Activated CD8-positive, alpha-beta memory T cell treated with anti-CD3 and anti-CD28 coated beads, Interleukin-2, amount 50 U/mL, for 24 hours (primary cell): ENCODE measurements around the gene CCL14.
"Not testable (repeated sequence)": the region's sequence is repeated elsewhere in the genome, so short reads cannot be mapped to it uniquely, and the experiment has no call there.

Source experiments
- DNase-seq: peaks from one replicate; pipeline ENCODE4 v3.0.0-alpha.2; 2020; ENCODE audit errors: extremely low read depth

The CCL14 gene

DNA sequence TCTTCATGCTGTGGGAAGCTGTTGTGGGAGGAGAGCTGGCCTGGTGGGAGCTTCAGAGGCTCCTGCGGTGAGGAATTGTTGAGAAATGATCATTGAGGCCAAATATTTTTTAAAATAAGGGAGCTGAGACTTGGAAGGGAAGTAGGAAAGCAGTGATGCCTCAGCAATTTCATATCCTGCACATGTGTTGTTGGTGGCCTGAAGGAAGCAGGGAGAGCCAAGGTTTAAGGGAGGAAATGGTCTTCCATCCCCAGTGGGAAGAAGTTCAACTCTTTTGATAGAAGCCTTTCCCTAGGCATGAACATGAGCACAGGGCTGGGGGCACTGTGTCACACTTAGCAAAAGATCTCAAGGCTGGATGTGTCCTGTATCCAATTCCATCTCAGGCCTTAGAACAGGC, at the start of gene CCL14:
Gene CCL14, minus strand, starts transcription at position 87 of the 400 bp plus-strand sequence. Its CDS starts 80 bp downstream, at position 7.
- DNase-seq, result no peak

DNA sequence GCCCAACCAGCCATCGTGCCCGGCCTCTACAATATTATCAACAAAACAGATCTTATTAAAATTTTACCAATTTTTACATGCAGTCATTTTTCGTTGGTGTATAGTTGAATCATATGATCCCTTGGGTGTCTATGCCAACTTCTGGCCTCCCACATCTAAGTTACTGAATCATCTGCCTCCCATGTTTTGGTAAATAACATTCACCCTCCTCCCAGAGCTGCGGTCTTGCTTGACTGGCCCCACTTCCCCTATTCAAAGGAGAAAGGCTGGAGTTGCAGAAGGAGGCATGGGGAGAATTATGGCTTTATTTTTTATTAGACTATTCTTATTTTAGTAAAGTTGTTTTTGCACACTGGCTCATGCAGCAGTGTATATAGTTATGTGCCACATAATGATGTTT, 49.7 kb upstream of the CCL14 start:
- DNase-seq, result no peak

DNA sequence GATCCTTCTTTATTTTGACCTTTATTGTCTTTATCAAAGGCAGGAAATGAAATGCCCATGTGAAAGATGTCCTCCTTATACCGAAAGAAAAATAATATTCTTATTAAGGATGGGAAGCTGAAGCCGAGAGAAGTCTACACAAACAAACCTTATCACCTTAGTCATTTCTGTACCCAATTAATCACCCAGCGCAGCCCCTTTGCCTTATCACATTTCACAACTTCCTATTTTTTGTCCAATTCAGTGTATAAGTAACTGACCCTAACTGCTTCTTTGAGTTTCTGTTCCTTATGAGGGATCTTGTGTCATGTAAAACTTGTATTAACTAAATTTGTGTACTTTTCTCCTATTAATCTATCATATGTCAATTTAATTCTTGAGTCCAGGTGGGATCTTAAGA, 47.6 kb upstream of the CCL14 start:
- no peak for DNase-seq

DNA sequence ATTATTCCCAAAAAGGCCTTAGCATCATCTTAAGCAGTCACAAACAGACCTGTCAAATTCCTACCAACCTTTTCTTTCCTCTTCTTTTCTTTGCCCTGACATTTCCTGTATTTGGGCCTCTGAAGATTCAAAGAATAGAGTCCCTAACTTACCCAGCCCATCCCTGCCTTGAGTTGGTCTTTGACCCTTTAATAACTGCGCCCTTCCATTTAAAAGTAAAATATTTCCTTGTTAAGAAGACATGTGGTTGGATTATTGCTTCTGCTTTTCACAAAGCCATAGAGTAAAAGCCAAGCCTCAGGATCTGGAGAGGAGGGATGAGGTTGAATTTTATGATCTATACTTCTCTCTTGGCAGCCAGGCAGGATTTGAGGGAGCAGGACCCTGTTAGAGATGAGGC, 44.4 kb upstream of the CCL14 start:
- no peak for DNase-seq

DNA sequence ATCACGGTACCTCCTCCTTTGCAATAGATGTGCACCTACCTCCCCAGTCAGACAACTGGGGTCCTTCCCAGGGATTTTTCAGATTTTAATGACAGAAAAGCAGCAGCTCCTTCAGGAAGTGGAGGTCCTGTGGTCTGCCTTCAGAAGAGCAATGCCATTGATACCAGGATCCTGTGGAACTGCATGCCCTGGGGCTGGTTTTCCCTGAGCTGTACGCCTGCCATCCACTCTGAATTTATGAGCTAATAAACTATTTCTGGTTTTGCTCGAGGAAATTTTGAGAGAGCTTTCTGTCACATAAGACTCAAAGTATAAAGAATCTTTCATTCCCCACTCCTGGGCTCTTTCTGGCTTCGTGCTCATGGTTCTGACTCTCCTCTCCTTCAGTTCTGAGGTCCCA, 41.2 kb upstream of the CCL14 start:
- DNase-seq, result no peak

DNA sequence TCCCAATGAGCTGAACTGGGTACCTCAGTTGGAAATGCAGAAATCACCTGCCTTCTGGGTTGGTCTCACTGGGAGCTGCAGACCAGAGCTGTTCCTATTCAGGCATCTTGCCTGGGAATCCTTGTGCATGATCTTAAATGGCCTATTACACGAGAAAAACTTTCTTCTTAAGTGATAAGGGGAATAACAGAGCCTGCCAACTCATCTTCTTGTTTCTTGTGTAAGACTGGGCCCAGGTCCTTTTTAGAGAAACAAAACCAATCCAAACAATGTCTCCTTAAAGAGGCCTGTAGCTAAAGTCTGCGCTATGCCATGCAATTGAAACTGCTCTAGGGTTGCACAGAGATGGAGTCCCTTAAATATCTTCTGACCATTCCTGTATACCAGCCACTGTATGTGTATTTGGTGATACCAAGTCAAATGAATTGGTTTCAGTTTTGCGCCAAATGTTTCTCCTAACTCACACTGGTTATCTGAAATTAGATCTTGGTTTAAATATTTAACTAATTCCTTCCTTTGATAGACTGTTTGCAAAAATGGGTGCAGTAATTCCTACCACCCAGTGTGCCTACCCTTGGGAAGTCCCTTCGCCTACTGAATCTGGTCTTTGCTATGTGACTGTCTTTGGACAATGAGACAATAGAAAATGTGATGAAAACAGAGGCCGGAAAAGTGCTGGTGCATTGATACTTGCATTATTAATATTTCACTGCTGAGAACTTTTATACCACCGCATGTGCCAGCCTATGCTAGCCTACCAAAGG, 37.8 kb upstream of the CCL14 start:
- DNase-seq, result no peak

DNA sequence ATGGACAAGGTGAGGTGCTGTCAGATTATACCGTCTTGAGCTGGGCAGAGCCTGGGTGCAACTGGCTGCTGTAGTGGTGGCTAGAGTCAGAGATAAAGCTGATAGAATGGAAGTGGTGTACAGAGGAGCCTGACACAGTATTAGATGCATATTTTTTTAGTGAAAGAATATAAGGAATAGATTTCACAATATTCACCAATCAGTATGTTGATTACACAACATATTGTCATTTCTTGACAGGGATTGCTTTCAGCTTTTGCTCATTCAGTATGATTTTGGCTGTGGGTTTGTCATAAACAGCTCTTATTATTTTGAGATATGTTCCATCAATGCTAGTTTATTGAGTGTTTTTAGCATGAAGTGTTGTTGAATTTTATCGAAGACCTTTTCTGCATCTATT, 32.9 kb upstream of the CCL14 start:
- no peak for DNase-seq

DNA sequence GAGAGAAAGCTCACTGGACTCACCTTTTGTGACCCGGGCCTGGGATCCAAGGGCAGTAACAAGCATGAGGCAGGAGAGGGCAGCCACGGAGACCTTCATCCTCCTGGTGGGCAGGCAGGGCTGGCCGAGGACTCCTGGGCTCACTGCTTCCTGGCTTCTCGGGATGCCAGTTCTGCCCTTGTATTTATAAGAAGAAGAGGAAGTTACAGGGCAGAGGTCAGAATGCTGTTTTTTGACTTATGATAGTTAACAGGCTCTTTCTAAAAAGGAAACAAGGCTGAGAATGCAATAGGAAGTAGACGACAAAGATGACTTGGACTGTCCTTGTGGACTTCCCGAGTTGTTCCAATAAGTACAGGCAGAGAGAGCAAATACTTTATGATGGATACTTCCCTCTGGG, 31.3 kb upstream of the CCL14 start, which contains the start of gene CCL23:
Gene CCL23, minus strand, starts transcription at position 174 of the 400 bp plus-strand sequence. Its CDS starts 75 bp downstream, at position 99.
- no peak for DNase-seq

DNA sequence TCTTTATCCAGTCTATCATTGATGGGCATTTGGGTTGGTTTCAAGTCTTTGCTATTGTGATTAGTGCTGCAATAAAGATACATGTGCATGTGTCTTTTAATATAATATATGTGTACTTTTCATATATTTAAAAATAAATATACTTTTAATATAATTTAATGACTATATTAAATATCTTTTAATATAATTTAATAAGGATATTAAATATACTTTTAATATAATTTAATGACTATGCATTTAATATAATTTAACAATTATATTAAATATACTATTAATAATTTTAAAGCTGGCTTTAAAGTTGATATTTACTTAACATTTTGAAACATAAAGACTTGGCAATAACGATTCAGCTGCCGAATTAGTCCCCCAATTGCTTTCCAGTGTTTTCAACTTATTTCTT, 30.0 kb upstream of the CCL14 start:
- DNase-seq, result no peak

DNA sequence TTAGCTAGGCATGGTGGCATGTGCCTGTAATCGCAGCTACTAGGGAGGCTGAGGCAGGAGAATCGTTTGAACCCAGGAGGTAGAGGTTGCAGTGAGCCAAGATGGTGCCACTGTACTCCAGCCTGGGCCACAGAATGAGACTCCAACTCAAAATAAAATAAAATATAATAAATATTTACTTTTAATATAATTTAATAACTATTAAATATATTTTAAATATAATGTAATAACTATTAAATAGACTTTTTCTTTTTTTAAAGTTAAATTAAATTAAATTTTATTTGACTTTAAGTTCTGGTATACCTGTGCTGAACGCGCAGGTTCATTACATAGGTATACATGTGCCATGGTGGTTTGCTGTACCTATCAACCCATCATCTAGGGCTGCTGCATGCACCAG, 29.4 kb upstream of the CCL14 start:
- DNase-seq, result not testable (repeated sequence)

DNA sequence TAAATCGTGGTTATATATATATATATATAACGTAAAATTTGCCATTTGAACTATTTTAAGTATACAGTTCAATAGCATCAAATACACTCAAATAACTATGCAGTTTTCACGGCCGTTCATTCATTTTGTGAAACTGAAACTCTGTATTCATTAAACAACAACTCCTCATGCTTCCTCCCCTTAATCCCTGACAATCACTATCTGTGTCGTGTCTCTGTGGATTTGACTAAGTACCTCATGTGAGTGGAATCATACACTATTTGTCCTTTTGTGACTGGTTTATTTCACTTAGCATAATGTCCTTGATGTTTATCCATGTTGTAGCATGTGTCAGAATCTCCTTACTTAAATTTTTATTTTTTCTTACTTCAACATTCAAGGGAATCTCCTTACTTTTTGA, 28.4 kb upstream of the CCL14 start:
- DNase-seq, result no peak

DNA sequence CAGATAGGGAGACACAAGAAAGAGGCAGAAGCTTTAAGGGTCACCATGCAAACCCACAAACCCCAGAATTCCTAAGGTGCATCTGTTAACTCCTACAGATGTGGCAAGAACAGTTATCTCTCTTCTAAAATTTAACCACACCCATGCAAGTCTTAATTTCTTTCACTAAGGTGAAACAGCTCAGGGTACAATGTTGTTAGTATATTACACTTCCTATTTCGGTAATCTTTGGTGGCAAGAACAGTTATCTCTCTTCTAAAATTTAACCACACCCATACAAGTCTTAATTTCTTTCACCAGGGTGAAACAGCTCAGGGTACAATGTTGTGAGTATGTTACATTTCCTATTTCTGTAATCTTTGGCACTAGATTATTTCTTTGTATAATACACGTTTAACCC, 24.7 kb upstream of the CCL14 start:
- DNase-seq, result no peak

DNA sequence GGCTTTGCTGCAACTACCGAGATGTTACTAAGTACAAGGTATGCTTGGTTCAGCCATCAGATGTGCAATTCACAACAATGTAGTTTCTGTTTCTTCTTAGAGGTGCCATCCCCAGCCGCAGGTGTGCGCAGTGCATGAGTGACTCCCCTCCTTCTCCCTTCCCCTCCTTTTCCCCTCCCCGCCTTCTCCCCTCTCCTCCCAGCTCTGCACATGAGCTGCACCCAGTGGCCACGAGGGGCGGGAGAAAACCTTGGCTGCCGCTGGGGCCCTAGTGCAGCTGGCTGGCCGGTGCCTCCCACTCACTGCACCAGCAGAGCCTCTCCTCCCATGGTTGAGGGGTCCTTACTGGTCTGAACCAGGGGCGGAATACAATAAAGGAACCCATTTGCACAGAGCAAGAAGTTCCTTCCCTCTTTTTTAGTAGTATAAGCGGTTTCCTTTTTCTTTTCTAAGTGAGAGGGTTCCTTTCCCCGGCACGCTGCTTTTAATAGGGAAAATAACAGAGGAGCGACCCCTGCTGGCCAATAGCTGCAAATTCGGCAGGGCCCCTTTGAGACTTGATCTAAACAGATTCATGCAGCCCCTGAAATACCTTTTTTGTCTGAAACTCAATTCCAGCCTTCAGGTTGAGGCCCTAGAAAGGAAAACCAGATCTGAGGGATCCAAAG, 22.6 kb upstream of the CCL14 start:
- no peak for DNase-seq

DNA sequence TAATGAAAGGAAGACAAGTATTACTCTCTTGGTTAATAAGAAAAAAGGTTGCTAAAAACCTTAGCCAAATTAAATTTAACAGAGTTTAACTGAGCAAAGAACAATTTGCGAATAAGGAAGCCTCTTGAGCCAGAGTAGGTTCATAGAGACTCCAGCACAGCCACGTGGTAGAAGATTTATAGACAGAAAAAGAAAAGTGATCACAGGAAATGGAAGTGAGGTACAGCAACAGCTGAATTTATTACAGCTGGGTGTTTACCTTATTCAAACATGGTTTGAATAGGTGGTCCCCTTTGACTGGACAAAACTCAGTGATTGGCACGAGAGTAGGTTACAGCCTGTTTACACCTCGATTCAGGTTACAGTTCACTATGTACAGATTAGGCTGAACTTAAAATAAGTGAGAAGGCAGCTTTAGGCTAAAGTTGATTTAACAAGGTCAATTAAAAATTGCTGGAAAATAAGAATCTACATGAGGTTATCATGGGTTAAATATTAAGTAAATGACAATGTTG, 18.1 kb upstream of the CCL14 start:
- DNase-seq, result no peak

DNA sequence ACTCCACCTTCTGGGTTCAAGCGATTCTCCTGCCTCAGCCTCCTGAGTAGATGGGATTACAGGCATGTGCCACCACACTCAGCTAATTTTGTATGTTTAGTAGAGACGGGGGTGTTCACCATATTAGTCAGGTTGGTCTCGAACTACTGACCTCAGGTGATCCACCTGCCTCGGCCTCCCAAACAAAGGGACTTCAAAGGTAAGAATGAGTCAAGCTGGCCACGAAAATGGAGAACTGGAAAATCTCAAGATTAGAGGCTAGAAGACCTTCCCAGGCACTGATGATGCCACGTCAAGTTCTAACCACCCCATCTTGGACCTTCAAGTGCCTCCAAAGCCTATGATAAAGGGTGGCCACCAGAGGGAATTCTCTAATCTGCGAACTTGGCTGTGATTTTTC, 16.1 kb upstream of the CCL14 start:
- no peak for DNase-seq

DNA sequence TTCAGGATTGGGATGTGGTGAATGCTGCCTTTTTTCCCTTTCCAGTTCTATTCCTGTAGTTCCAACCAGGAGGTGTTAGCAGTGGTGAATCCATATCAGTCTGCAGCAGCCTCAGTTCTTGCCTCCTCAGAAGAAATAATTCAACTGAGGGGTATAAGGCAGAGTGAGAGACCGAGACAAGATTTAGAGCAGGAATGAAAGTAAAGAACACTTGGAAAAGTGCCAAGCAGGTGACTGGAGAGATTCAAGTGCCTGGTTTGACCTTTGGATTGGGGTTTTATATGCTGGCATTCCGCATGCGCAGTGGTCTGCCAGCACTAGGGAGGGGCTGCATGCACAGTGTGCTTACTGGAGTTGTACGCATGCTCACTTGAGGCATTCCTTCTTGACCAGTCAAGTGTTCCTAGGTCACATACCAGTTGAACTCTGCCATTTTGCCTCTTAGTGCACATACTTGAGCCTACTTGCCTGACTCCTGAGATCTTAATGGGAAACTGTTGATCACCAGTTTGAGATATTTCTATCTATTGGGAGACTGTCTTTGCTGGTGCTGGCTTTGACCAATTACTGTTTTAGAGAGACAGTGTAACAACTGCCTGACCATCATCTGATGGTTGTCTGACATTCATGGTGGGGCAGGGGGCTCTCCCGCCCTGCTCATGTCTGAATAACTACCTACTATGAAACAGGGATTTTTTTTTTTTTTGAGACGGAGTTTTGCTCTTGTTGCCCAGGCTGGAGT, 15.5 kb upstream of the CCL14 start:
- no peak for DNase-seq

DNA sequence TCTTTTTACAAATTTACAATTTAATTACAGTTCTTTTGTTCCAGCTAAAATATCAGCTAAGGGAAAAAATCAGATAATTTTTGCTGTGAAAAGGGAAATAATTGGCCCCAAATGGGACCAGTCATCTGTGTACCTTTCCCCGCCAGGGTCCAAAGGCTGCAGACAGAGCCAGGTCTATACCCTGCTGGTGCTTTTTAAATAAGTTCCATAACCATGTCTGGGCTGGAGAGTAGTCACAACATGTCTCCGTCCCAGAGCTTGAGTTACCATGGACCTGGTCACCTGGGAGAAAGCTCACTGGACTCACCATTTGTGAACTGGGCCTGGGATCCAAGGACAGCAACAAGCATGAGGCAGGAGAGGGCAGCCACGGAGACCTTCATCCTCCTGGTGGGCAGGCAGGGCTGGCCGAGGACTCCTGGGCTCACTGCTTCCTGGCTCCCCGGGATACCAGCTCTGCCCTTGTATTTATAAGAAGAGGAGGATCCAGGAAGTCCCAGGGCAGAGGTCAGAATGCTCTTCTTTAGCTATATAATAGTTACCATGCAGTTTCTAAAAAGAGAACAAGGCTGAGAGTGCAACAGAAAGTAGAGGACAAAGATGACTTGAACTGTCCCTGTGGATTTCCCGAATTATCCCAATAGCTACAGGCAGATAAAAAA, 14.7 kb upstream of the CCL14 start, which contains the start of gene CCL15:
Gene CCL15, minus strand, starts transcription at position 444 of the 662 bp plus-strand sequence. Its CDS starts 61 bp downstream, at position 383.
- no peak for DNase-seq

DNA sequence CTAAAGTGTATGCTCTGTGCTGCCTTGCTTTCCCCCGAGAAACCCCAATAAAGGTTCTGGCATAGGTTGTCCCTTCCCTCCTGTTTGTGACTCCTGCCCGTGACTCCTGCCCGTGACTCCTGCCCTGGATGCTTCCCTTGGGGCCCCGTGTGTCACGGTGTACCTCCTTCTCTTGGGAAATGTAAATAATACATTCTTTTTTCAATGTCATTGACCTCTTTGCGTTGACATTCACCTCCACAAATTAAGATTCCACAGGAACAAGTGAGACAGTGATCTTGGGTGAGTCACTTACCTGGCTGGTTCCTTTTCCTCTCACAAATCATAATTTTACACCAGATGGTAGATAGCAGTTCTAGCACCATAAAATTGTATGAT, 14.2 kb upstream of the CCL14 start:
- no peak for DNase-seq

DNA sequence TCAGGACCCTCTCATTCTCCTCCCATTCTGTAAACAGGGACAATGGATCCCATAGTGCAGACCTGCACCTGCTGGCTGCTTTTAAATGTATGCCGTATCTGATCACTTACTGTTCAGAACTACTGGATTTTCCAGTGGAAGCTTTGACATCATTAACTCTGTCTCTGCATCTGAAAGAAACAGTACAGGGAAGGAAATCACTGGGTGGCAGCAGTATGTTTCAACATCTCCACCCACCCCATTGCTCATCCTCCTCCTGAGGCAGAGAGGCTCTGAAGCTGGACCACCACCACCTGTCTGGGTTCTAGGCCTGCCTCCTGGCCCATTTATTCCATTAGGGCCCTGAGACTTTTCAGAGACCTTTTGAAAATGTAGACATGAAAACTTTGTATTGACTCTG, 12.2 kb upstream of the CCL14 start:
- no peak for DNase-seq

DNA sequence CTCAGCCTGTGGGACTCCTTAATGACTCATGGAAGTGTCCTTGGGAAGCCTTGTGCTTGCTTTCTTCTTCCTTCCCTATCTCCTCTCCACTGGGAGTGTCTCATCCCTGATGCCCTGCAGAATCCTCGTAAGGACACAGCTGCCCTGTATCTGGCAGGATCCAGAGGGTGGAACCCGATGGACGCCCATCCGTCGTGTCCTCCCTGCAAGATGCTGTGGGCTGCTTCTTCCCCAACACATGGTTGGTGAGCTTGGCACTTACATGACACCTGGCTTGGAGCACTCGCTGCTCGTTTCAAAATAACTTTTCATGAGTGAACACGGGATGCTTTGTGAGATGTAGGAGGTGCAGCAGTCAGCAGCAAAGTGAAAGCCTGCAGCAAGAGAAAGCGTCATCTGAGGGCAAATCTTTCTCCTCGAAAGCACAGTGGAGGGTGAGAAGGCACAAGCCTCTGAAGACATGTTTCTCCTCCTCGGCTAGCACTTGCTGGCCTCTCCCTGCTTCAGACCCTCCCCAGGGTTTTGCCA, 11.6 kb upstream of the CCL14 start:
- DNase-seq, result no peak

DNA sequence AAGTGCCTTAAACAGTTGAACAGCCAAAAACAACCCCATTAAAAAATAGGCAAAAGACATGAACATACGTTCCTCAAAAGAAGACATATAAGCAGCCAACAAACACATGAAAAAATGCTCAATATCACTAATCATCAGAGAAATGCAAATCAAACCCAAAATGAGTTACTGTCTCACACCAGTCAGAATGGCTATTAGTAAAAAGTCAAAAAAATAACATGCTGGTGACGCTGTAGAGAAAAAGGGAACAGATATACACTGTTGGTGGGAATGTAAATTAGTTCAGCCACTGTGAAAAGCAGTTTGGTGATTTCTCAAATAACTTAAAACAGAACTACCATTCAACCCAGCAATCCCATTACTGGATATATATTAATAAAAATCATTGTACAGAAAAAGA, 8.8 kb upstream of the CCL14 start:
- DNase-seq, result not testable (repeated sequence)

DNA sequence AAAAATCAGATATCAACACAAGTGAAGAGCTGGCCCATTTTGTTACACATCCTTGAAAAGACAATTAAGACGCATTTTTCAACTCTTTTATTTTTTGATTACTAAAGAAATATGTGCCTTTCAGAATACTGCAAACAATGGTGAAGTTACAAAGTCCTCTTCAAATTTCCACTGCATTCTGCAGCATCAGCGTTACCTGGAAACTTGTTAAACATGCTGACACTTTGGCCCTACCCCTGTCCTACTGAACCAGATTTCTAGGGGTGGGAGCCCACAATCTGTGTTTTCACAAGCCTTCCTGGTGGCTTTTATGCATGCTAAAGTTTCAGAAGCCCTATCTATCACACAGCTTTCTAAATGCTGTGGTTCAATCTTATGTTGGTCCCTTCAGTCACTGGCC, 4.5 kb upstream of the CCL14 start:
- DNase-seq, result no peak
